Ramos (cell line): ENCODE results near the gene SCYL3.

ENCODE experiments used
- in situ Hi-C: fragments of 300-500 bp; cut with MboI; formaldehyde crosslinking; loops from one replicate; pipeline ENCODE4 v1.14.3; 2022; ENCODE audit warnings: low sequenced_read_pairs; ENCODE audit not compliant: unreplicated experiment

Gene SCYL3

GRCh38 chr1:169900571-169900970 is 6.9 kb upstream of the SCYL3 start:
- in situ Hi-C loops = no loop called here

- in situ Hi-C loops = no loop called here
Measured at GRCh38 chr1:169899519-169900217, 6.0 kb upstream of the SCYL3 start.

GRCh38 chr1:169896013-169896412 is 2.3 kb upstream of the SCYL3 start:
- in situ Hi-C loops = no loop called here

GRCh38 chr1:169894424-169895145 is 889 bp upstream of the SCYL3 start:
- in situ Hi-C loops = no loop called here

- in situ Hi-C loops = no loop called here
Measured at GRCh38 chr1:169892927-169893644, 610 bp downstream of the SCYL3 start.

- in situ Hi-C loops = no loop called here
Measured at GRCh38 chr1:169892176-169892926, 1.3 kb downstream of the SCYL3 start.

GRCh38 chr1:169891539-169891885 is 2.2 kb downstream of the SCYL3 start:
- in situ Hi-C loops = no loop called here

GRCh38 chr1:169890761-169891538 is 2.7 kb downstream of the SCYL3 start:
- in situ Hi-C loops = no loop called here

GRCh38 chr1:169889871-169890270 is 3.8 kb downstream of the SCYL3 start:
- in situ Hi-C loops = no loop called here

GRCh38 chr1:169886931-169887330 is 6.8 kb downstream of the SCYL3 start:
- in situ Hi-C loops = no loop called here

- in situ Hi-C loops = no loop called here
Measured at GRCh38 chr1:169886422-169886821, 7.3 kb downstream of the SCYL3 start.

- in situ Hi-C loops = no loop called here
Measured at GRCh38 chr1:169885207-169885606, 8.5 kb downstream of the SCYL3 start.

- in situ Hi-C loops = no loop called here
Measured at GRCh38 chr1:169884634-169885033, 9.1 kb downstream of the SCYL3 start.

- in situ Hi-C loops = no loop called here
Measured at GRCh38 chr1:169882039-169882511, 11.6 kb downstream of the SCYL3 start.

GRCh38 chr1:169879034-169879840 is 14.5 kb downstream of the SCYL3 start:
- in situ Hi-C loops = no loop called here

- in situ Hi-C loops = no loop called here
Measured at GRCh38 chr1:169878498-169878897, 15.2 kb downstream of the SCYL3 start.

GRCh38 chr1:169877800-169878491 is 15.8 kb downstream of the SCYL3 start:
- in situ Hi-C loops = no loop called here

- in situ Hi-C loops = no loop called here
Measured at GRCh38 chr1:169874229-169874628, 19.5 kb downstream of the SCYL3 start.
